HG02571 (cell line): ENCODE data around the gene CENPF.

Experiments
- ATAC-seq: cut with Tn5 transposase; IDR thresholded peaks from one replicate; pipeline ENCODE4 v1.9.1; 2021; ENCODE audit warnings: mild to moderate bottlenecking, moderate library complexity; ENCODE audit not compliant: unreplicated experiment

CENPF gene

GRCh38 chr1:214615109-214615508, 12.1 kb downstream of the CENPF start:
- no peak for ATAC-seq

DNA sequence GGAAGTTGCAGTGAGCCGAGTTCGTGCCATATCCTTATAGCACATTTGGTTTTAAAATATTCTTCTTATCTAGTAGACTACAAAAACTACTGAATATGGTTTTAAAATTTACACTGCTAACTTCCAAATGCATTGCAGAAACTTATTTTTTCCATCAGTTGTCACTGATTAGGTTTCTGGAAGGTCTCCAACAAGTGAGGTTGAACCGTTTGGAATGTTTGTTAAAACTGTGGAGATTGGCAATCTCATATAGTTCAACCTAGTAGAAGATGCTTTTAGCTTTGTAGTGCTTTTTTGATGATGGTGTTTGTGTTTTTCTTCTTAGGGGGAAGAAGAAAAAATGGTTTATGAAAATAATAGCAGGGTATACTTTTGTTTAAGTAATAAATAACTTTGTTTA, 12.9 kb downstream of the CENPF start:
- ATAC-seq = no peak

DNA sequence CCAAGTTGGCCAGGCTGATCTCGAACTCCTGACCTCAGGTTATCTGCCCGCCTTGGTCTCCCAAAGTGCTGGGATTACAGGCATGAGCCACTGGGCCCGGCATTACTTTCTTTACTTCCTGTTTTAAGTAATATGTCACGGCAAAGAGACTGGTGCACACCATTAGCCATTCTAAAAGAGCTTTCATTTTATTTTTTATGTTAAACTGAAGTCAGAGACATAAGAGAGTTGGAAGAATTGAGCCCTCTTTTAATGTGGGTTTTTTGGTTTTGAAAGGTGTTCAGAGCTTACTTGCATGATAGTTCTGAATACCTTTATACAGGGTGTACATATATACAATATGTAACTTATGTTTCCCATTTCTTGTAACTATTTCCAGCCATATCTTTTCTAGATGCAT, 14.3 kb downstream of the CENPF start:
- ATAC-seq = no peak

DNA sequence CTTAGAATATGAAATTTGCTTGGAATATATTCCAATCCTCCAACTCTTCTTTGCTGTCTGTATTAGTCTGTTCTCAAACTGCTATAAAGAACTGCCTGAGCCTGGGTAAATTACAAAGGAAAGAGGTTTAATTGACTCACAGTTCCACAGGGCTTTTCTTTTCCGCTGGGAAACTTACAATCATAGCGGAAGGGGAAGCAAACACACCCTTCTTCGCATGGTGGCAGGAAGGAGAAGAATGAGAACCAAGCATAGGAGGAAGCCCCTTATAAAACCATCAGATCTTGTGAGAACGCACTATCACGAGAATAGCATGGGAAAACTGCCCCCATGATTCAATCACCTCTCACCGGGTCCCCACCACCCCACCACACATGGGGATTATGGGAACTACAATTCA, 14.8 kb downstream of the CENPF start:
- ATAC-seq = no peak

GRCh38 chr1:214621236-214621635, 18.2 kb downstream of the CENPF start:
- ATAC-seq = no peak

DNA sequence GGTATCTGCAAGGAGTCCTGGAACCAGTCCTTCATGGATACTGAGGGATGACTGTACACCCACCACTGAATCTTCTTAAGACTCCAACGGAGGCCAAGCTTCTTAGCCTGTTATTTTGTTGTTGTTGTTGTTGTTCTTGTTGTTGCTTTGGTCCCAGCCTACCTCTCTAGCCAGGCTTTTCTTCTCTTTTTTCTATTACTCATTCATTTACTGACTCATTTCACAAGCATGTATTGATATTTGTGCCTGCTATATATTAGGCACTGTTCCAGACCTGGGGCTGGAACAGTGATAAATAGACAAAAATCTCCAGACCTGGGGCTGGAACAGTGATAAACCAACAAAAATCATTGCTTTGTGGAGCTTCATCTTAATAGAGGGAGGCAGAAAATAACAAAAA, 20.4 kb downstream of the CENPF start:
- no peak for ATAC-seq

DNA sequence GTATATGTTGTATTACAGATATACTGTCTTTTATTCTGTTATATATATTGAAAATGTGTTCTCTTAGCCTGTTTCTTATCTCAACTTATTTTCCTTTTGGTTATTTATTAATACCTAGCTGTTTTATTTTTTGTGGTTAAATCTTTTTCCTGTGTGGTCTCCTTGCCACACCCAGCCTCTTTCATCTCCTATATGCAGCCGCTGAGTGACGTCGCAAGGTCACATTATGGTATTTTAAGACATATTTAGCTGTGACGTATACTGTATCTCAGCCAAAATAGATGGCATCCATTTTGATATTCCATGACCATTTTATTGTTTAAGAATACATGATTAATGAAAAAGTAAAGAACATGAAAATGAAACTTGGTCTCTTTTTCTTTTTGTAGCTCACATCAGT, 29.1 kb downstream of the CENPF start:
- ATAC-seq = no peak

- no peak for ATAC-seq
Observed at GRCh38 chr1:214633686-214634085, 30.7 kb downstream of the CENPF start.

GRCh38 chr1:214634267-214634666, 31.3 kb downstream of the CENPF start:
- no peak for ATAC-seq

- ATAC-seq = no peak
Observed at GRCh38 chr1:214635086-214635485, 32.1 kb downstream of the CENPF start.

DNA sequence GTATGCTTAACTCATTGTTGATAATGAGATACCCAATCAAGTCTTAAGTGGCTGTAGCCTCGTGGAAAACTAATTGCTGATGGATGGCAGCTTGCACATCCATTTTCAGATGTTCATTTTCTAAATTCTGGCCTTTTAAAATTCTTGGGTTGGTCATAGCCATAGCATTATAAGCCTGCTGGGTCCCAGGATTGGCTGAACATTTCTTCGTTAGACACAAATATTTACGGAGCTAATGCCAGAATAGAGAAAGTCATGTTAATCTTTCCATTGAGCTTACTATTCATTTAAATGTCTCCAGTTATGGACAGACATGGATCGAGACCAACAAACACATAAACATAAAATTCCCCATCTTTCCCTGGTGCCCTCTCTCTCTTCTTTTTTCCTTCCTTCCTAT, 32.5 kb downstream of the CENPF start:
- no peak for ATAC-seq

DNA sequence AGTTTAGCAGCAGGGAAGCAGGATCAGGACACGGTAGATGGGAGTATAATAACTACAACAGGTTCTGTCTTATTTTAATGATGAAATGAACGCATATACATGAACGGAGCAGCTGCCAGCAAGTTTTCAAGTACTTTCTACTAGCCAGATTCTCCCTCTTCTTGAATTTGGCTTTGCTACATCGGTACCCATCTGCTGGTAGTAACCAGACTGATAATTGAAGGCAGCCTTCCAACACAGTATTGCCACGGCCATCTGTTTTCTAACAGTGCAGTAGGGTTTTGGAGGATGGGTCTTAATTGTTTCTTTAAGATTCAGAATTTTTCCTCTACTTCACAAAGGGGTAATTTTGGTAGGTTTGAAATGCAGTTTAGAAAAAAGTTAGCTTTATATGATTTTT, 33.4 kb downstream of the CENPF start:
- no peak for ATAC-seq

GRCh38 chr1:214637125-214637524, 34.1 kb downstream of the CENPF start:
- no peak for ATAC-seq

GRCh38 chr1:214637722-214638458, 34.9 kb downstream of the CENPF start:
- no peak for ATAC-seq

- no peak for ATAC-seq
Observed at GRCh38 chr1:214638459-214638807, 35.4 kb downstream of the CENPF start.

DNA sequence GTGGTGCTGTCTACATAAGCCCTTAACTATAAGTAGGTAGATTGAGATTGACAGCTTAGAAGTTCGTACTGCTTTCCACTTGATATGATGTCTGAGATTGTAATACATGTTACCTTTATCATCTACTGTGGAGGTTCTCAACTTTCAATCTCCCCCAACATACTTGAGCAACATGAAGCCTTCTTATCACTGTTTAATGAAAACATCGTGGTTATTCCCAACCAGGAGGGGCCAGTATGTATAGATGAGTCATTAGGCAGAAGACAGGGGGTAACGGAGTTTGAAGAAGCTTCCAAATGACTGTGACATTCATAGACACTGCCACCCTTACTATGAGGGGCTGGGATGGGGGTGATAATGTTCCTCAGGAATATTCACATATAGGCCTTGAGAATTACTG, 36.0 kb downstream of the CENPF start:
- no peak for ATAC-seq

DNA sequence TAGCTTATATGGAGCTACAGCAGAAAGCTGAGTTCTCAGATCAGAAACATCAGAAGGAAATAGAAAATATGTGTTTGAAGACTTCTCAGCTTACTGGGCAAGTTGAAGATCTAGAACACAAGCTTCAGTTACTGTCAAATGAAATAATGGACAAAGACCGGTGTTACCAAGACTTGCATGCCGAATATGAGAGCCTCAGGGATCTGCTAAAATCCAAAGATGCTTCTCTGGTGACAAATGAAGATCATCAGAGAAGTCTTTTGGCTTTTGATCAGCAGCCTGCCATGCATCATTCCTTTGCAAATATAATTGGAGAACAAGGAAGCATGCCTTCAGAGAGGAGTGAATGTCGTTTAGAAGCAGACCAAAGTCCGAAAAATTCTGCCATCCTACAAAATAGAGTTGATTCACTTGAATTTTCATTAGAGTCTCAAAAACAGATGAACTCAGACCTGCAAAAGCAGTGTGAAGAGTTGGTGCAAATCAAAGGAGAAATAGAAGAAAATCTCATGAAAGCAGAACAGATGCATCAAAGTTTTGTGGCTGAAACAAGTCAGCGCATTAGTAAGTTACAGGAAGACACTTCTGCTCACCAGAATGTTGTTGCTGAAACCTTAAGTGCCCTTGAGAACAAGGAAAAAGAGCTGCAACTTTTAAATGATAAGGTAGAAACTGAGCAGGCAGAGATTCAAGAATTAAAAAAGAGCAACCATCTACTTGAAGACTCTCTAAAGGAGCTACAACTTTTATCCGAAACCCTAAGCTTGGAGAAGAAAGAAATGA, 37.6 kb downstream of the CENPF start:
- ATAC-seq = no peak

DNA sequence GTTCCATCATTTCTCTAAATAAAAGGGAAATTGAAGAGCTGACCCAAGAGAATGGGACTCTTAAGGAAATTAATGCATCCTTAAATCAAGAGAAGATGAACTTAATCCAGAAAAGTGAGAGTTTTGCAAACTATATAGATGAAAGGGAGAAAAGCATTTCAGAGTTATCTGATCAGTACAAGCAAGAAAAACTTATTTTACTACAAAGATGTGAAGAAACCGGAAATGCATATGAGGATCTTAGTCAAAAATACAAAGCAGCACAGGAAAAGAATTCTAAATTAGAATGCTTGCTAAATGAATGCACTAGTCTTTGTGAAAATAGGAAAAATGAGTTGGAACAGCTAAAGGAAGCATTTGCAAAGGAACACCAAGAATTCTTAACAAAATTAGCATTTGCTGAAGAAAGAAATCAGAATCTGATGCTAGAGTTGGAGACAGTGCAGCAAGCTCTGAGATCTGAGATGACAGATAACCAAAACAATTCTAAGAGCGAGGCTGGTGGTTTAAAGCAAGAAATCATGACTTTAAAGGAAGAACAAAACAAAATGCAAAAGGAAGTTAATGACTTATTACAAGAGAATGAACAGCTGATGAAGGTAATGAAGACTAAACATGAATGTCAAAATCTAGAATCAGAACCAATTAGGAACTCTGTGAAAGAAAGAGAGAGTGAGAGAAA, 38.4 kb downstream of the CENPF start:
- ATAC-seq = no peak

- no peak for ATAC-seq
Observed at GRCh38 chr1:214643030-214643429, 40.0 kb downstream of the CENPF start.

- ATAC-seq = no peak
Observed at GRCh38 chr1:214645712-214646111, 42.7 kb downstream of the CENPF start.

- no peak for ATAC-seq
Observed at GRCh38 chr1:214648801-214649200, 45.8 kb downstream of the CENPF start.

GRCh38 chr1:214649607-214650006, 46.6 kb downstream of the CENPF start:
- ATAC-seq = no peak
